WTC11 (cell line): Measurements from ENCODE around the gene SCAF8. TPM values are rescaled to one million over a fixed set of nuclear protein-coding genes. Genes with fewer than 3 reads are reported as not detected.
"Not testable (repeated sequence)": the region's sequence is repeated elsewhere in the genome, so short reads cannot be mapped to it uniquely, and the experiment has no call there.

Source experiments
- ATAC-seq: fragments of 200-7000 bp; cut with Tn5 transposase; 2 replicates; pipeline ENCODE4 v1.10.0; 2021; ENCODE audit warnings: mild to moderate bottlenecking, moderate library complexity
- CTCF ChIA-PET: fragments of 300-600 bp; sonication (Branson Sonifier 250); formaldehyde crosslinking; loops from one replicate; lab custom pipeline; 2021; ENCODE audit warnings: antibody characterized with exemption; lab: Charles Lee
- POLR2A ChIA-PET: fragments of 350-600 bp; sonication (Branson Sonifier 250); formaldehyde crosslinking; loops from one replicate; lab custom pipeline; 2021; ENCODE audit warnings: antibody characterized with exemption; lab: Charles Lee
- DNase-seq: peaks from one replicate; pipeline ENCODE4 v3.0.0; 2021; ENCODE audit warnings: low spot score
- H3K27ac Mint-ChIP-seq: 2 replicates; pipeline ENCODE4 v1.8.0; 2021; ENCODE audit warnings: mixed read lengths
- H3K27me3 Mint-ChIP-seq: 2 replicates; pipeline ENCODE4 v1.8.0; 2021; ENCODE audit warnings: low read depth, mild to moderate bottlenecking, moderate library complexity, mixed read lengths
- H3K36me3 Mint-ChIP-seq: 2 replicates; pipeline ENCODE4 v1.8.0; 2021; ENCODE audit warnings: mixed read lengths
- H3K4me1 Mint-ChIP-seq: 2 replicates; pipeline ENCODE4 v1.8.0; 2022; ENCODE audit warnings: mixed read lengths
- H3K4me3 Mint-ChIP-seq: 2 replicates; pipeline ENCODE4 v1.8.0; 2021; ENCODE audit warnings: mild to moderate bottlenecking, moderate library complexity, mixed read lengths
- H3K9me3 Mint-ChIP-seq: 2 replicates; pipeline ENCODE4 v1.8.0; 2021; ENCODE audit warnings: mixed read lengths
- ATF1 ChIP-seq: sonication (generic); formaldehyde crosslinking; IDR thresholded peaks from 2 replicates; pipeline ENCODE4 v1.8.1; 2023; ENCODE audit warnings: mild to moderate bottlenecking, moderate library complexity, missing genetic modification reagents
- CTCF ChIP-seq: fragments of 200-600 bp; IDR thresholded peaks from 2 replicates; pipeline ENCODE4 v1.8.0; 2022; ENCODE audit warnings: antibody characterized with exemption
- ELF4 ChIP-seq: sonication (generic); formaldehyde crosslinking; IDR thresholded peaks from 2 replicates; pipeline ENCODE4 v1.8.1; 2022; ENCODE audit warnings: low read depth, mild to moderate bottlenecking, moderate library complexity, missing genetic modification reagents
- ESRRA ChIP-seq: sonication (generic); formaldehyde crosslinking; IDR thresholded peaks from 2 replicates; pipeline ENCODE4 v1.8.1; 2022; ENCODE audit warnings: mild to moderate bottlenecking, missing genetic modification reagents, borderline replicate concordance
- FOXJ3 ChIP-seq: sonication (generic); formaldehyde crosslinking; IDR thresholded peaks from 2 replicates; pipeline ENCODE4 v1.9.0; 2021; ENCODE audit warnings: missing genetic modification reagents, mild to moderate bottlenecking, borderline replicate concordance
- NFATC4 ChIP-seq: fragments of 250-450 bp; sonication (Bioruptor Pico); IDR thresholded peaks from 2 replicates; pipeline ENCODE4 v1.9.0; 2021; ENCODE audit warnings: mild to moderate bottlenecking
- NFE2L1 ChIP-seq: sonication (generic); formaldehyde crosslinking; IDR thresholded peaks from 2 replicates; pipeline ENCODE4 v1.8.1; 2023; ENCODE audit warnings: missing genetic modification reagents
- NR2C2 ChIP-seq: sonication (generic); formaldehyde crosslinking; IDR thresholded peaks from 2 replicates; pipeline ENCODE4 v1.8.0; 2022; ENCODE audit warnings: mild to moderate bottlenecking, missing genetic modification reagents
- NR3C1 ChIP-seq: sonication (generic); formaldehyde crosslinking; conservative IDR thresholded peaks from 2 replicates; pipeline ENCODE4 v1.8.1; 2023; ENCODE audit warnings: low read depth, mild to moderate bottlenecking, missing genetic modification reagents
- RELA ChIP-seq: sonication (generic); formaldehyde crosslinking; IDR thresholded peaks from 2 replicates; pipeline ENCODE4 v1.8.1; 2022; ENCODE audit warnings: missing genetic modification reagents, mild to moderate bottlenecking, borderline replicate concordance
- RORB ChIP-seq: fragments of 250-450 bp; sonication (Bioruptor Pico); IDR thresholded peaks from 2 replicates; pipeline ENCODE4 v1.9.0; 2021; ENCODE audit warnings: mild to moderate bottlenecking
- SMAD3 ChIP-seq: sonication (generic); formaldehyde crosslinking; IDR thresholded peaks from 2 replicates; pipeline ENCODE4 v1.8.0; 2022; ENCODE audit warnings: missing genetic modification reagents, mild to moderate bottlenecking, borderline replicate concordance
- SOX15 ChIP-seq: fragments of 250-450 bp; sonication (Bioruptor Pico); IDR thresholded peaks from 2 replicates; pipeline ENCODE4 v1.9.0; 2021; ENCODE audit warnings: mild to moderate bottlenecking
- TCF7 ChIP-seq: sonication (generic); formaldehyde crosslinking; IDR thresholded peaks from 2 replicates; pipeline ENCODE4 v1.8.0; 2022; ENCODE audit warnings: mild to moderate bottlenecking, low read depth, missing genetic modification reagents, moderate library complexity
- TEAD1 ChIP-seq: sonication (generic); formaldehyde crosslinking; IDR thresholded peaks from 2 replicates; pipeline ENCODE4 v1.8.0; 2022; ENCODE audit warnings: mild to moderate bottlenecking, missing genetic modification reagents
- TP53 ChIP-seq: sonication (generic); formaldehyde crosslinking; IDR thresholded peaks from 2 replicates; pipeline ENCODE4 v1.8.1; 2023; ENCODE audit warnings: mild to moderate bottlenecking, missing genetic modification reagents
- ZBTB21 ChIP-seq: sonication (generic); formaldehyde crosslinking; IDR thresholded peaks from 2 replicates; pipeline ENCODE4 v1.8.1; 2023; ENCODE audit warnings: mild to moderate bottlenecking, missing genetic modification reagents, borderline replicate concordance
- ZNF317 ChIP-seq: sonication (generic); formaldehyde crosslinking; IDR thresholded peaks from 2 replicates; pipeline ENCODE4 v1.8.1; 2023; ENCODE audit warnings: low read depth, mild to moderate bottlenecking, moderate library complexity, missing genetic modification reagents, borderline replicate concordance
- ZNF396 ChIP-seq: fragments of 250-450 bp; sonication (Bioruptor Pico); IDR thresholded peaks from 2 replicates; pipeline ENCODE4 v1.8.0; 2021; ENCODE audit warnings: mild to moderate bottlenecking, moderate library complexity, borderline replicate concordance
- total RNA-seq: library from RNA; stranded (reverse); gene quantifications from 3 replicates; pipeline ENCODE4 v1.2.3, GENCODE V29; 2021
- TF ChIP-seq, protein P1 (sequence below): sonication (generic); formaldehyde crosslinking; IDR thresholded peaks from 2 replicates; pipeline ENCODE4 v1.8.1; 2023; ENCODE audit warnings: mild to moderate bottlenecking, moderate library complexity, missing genetic modification reagents
- TF ChIP-seq, protein P2 (sequence below): sonication (generic); formaldehyde crosslinking; IDR thresholded peaks from 2 replicates; pipeline ENCODE4 v1.8.1; 2022; ENCODE audit warnings: low read depth, missing genetic modification reagents, borderline replicate concordance

SCAF8 gene
- total RNA-seq, 1 experiment from 2014 or later = 40.7 TPM

- Mint-ChIP-seq H3K27ac (no peak overlapping the region), H3K36me3 (no peaks in the 10 kb centered on the region), H3K9me3 (no peaks in the 10 kb centered on the region), H3K27me3 (no peaks in the 10 kb centered on the region), H3K4me1 (no peaks in the 10 kb centered on the region), H3K4me3 (no peak overlapping the region)
- CTCF ChIA-PET = no interaction called here
- POLR2A ChIA-PET = no interaction called here
- ATAC-seq (no peak), DNase-seq (no peak)
- TF ChIP-seq NFE2L1 (CRISPR knock-in tag) (no peak), TP53 (CRISPR knock-in tag) (no peak), SOX15 (CRISPR knock-in tag) (no peak), ATF1 (CRISPR knock-in tag) (no peak), ZNF317 (CRISPR knock-in tag) (peak; percentile 75; the same call in 1 of the 2 replicates), RORB (CRISPR knock-in tag) (no peak), SMAD3 (CRISPR knock-in tag) (no peak)
Measured at GRCh38 chr6:154710689-154711088, 22.5 kb upstream of the SCAF8 start.

- ChIA-PET CTCF (no interaction called here), POLR2A (interaction anchor here (0.7 kb wide), 1 partner anchor 157 kb away, joined by 3 read pairs; no protein-coding TSS in a partner anchor)
- ATAC-seq (no peak), DNase-seq (no peak)
- Mint-ChIP-seq H3K4me1 (no peaks in the 10 kb centered on the region), H3K27ac (no peak overlapping the region), H3K36me3 (peaks cover 11% of the 10 kb centered on the region), H3K27me3 (peaks cover 3% of the 10 kb centered on the region; the same call in 1 of the 2 replicates), H3K9me3 (peaks cover 17% of the 10 kb centered on the region), H3K4me3 (no peak overlapping the region)
- TF ChIP-seq TCF7 (CRISPR knock-in tag) = no peak
- no peak for TF ChIP-seq NR3C1
- TF ChIP-seq, protein P1, sequence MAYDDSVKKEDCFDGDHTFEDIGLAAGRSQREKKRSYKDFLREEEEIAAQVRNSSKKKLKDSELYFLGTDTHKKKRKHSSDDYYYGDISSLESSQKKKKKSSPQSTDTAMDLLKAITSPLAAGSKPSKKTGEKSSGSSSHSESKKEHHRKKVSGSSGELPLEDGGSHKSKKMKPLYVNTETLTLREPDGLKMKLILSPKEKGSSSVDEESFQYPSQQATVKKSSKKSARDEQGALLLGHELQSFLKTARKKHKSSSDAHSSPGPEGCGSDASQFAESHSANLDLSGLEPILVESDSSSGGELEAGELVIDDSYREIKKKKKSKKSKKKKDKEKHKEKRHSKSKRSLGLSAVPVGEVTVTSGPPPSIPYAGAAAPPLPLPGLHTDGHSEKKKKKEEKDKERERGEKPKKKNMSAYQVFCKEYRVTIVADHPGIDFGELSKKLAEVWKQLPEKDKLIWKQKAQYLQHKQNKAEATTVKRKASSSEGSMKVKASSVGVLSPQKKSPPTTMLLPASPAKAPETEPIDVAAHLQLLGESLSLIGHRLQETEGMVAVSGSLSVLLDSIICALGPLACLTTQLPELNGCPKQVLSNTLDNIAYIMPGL = no peak
- TF ChIP-seq FOXJ3 (CRISPR knock-in tag) = no peak
Measured at GRCh38 chr6:154715446-154715845, 17.8 kb upstream of the SCAF8 start.

GRCh38 chr6:154716350-154716749 lies 16.9 kb upstream of the SCAF8 start:
- peaks cover 12% of the 10 kb centered on the region for H3K36me3 Mint-ChIP-seq
- H3K27ac Mint-ChIP-seq, ATAC-seq, H3K4me3 Mint-ChIP-seq, H3K27me3 Mint-ChIP-seq, H3K4me1 Mint-ChIP-seq, POLR2A ChIA-PET, DNase-seq, CTCF ChIA-PET: not testable (repeated sequence)
- H3K9me3 Mint-ChIP-seq = peaks cover 23% of the 10 kb centered on the region

DNA sequence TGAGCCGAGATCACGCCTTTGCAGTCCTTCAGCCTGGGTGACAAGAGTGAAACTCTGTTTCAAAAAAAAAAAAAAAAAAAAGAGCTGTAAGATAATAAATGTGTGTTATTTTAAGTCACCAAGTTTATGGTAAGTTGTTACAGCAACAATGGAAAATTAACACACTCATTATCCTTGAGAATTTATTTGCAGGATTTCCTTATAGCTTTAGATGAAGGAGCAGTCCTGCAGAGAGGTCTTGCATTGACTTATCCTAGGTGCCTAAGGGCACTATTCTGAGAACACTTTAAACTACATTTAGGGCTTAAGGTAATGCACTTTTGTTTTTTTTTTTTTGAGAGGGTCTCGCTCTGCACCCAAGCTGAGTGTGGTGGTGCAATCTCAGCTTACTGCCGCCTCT lies 13.8 kb upstream of the SCAF8 start:
- H3K27ac Mint-ChIP-seq = no peak overlapping the region

More for the DNA sequence above, 13.8 kb upstream of the SCAF8 start:
- ChIA-PET CTCF (interaction anchor here (0.7 kb wide), 1 partner anchor 562 kb away, joined by 3 read pairs; no protein-coding TSS in a partner anchor), POLR2A (no interaction called here)
- Mint-ChIP-seq H3K9me3 (peaks cover 32% of the 10 kb centered on the region), H3K36me3 (peaks cover 18% of the 10 kb centered on the region), H3K4me3 (no peak overlapping the region), H3K4me1 (no peaks in the 10 kb centered on the region), H3K27me3 (peaks cover 3% of the 10 kb centered on the region)
- TF ChIP-seq ELF4 (CRISPR knock-in tag) (no peak), NR2C2 (CRISPR knock-in tag) (no peak), NFATC4 (CRISPR knock-in tag) (no peak), ZBTB21 (no peak), RELA (CRISPR knock-in tag) (no peak), CTCF (no peak), ZNF396 (CRISPR knock-in tag) (no peak), SMAD3 (CRISPR knock-in tag) (no peak), ESRRA (CRISPR knock-in tag) (no peak), TEAD1 (CRISPR knock-in tag) (no peak)
- TF ChIP-seq, protein P2, sequence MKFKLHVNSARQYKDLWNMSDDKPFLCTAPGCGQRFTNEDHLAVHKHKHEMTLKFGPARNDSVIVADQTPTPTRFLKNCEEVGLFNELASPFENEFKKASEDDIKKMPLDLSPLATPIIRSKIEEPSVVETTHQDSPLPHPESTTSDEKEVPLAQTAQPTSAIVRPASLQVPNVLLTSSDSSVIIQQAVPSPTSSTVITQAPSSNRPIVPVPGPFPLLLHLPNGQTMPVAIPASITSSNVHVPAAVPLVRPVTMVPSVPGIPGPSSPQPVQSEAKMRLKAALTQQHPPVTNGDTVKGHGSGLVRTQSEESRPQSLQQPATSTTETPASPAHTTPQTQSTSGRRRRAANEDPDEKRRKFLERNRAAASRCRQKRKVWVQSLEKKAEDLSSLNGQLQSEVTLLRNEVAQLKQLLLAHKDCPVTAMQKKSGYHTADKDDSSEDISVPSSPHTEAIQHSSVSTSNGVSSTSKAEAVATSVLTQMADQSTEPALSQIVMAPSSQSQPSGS (CRISPR knock-in tag) = no peak
- ATAC-seq (no peak), DNase-seq (no peak)
